ENCODE measurements around the gene CBFA2T2. TPM values are rescaled to one million over a fixed set of nuclear protein-coding genes. Genes with fewer than 3 reads are reported as not detected.

The CBFA2T2 gene
- total RNA-seq, 1 experiment from 2014 or later, result 16.3 TPM

DNA sequence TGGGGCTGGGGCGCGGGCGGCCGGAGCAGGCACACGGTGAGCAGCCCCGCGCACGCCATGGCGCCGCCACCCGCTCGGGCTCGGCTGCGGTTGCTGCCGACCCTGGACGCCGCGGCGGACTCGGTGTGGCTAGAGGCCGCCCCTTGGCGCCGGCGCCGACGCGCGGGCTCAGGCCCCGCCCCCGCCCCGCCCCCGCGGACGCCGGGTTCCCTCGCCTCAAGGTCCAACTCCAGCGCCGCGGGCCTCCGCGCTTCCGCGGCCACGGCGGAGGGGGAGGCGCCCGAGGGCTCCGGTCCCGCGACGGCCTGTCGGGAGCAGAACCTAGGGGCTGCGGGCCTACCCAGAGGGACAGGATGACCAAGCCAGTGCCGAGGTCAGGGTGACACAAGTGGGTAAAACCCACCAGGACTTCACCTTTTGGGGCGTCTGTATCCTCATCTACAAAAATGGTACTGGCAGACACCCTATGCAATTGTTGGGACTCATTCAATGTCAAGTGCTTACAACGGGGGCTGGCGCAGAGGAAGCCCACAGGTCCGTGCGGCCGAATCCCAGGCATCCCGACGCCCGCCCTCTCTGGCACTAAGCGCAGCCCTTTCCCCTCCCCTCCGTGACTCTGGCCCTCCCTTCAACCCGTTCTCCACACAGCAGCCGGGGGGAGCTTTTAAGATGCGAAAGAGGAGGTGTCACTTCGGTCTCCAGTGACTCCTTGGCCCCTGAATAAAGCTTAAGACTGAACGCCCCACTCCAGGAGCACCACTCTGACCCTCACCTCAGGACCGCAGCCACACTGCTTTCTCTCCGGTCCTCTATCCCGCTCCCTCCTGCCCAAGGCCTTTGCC lies 184.6 kb downstream of the CBFA2T2 start, which contains the start of gene NECAB3:
Gene NECAB3 (minus strand): TSS at position 135 of the 842 bp plus-strand sequence. CDS start 76 bp downstream, at position 59.
- no peak; the same call in 1 of the 2 replicates for TF ChIP-seq SIN3A (IDR thresholded peaks at IDR 0.05; ENCODE audit: borderline replicate concordance, insufficient read depth, low read depth, low read length)
- TF ChIP-seq POLR2AphosphoS5 (IDR thresholded peaks at IDR 0.05; ENCODE audit: low read depth, low read length), result peak; percentile 89
- Histone ChIP-seq H3K4me3 (ENCODE audit: low read depth in 2 of 2, low read length in 2 of 2) (peak within 1 kb of the TSS; percentile 74 to 76), H3K4me1 (ENCODE audit: control insufficient read depth, insufficient read depth, low read length) (peaks cover 24% of the 10 kb centered on the region), H3K27ac (ENCODE audit: low read length) (peak within 1 kb of the TSS; percentile 94), H3K27me3 (ENCODE audit: control insufficient read depth, insufficient read depth, low read length) (no peaks in the 10 kb centered on the region), H3K9me3 (ENCODE audit: control insufficient read depth, insufficient read depth, low read depth, low read length) (no peaks in the 10 kb centered on the region), H3K36me3 (ENCODE audit: control insufficient read depth, insufficient read depth, low read length) (peaks cover 6% of the 10 kb centered on the region; the same call in 1 of the 2 replicates)
- in situ Hi-C loops (cut with HindIII; ENCODE audit: low pct_unique_long_range_greater_than_20kb, low sequenced_read_pairs) (no loop called here), intact Hi-C loops (cut with micrococcal nuclease; ENCODE audit: unreplicated experiment) (no loop called here)
- BruUV-seq (replicated peaks), result no TSS peak
- POLR2A ChIA-PET, result interaction anchor here (0.6 kb wide), 1 partner anchor 112 kb away, joined by 4 read pairs; no protein-coding TSS in a partner anchor
- ATAC-seq, result peak; percentile 91
- CTCF ChIA-PET, result no interaction called here
- DNase-seq (ENCODE audit: low read depth, low spot score), result no peak

DNA sequence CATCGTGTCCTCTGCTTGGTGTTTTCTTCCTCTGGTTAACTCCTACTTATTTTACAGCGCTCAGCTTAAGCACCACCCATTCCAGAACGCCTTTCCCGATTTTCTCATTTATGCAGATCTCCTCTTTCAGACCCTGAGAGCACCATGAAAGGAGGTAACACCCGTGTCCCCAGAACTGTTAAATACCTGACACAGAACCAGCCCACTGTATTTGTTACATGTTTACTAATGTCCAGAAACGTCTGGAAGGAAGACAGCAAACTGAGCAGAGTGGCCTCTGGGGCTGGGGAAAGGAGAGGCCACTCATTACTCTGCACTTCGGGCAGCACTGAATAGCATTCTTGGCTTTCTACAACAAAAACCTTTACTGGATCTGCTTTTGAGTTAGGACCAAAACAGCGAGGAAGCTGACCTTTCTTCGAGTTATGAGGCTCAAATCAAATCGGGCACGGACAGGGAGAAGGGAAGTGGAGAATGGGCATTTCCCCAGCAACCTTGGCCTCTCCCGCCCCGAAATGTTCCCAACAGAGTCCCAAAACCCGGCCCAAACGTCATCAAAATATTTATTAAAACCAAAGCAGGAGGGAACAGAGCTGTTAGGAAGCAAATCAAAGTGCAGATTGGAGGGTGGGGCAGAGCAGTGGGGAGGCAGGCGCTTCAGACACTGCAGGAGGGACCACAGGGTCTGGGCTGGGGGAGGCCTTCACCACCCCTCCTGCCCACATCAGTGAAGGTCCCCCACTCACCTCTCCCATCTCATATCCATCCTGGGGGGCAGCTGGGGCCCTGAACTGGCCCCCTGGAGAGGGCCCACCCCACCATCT lies 185.5 kb downstream of the CBFA2T2 start:
- peak; percentile 11 for ATAC-seq
- POLR2A ChIA-PET, result interaction anchor here (0.6 kb wide), 1 partner anchor 111 kb away, joined by 4 read pairs; no protein-coding TSS in a partner anchor
- Histone ChIP-seq H3K4me3 (ENCODE audit: low read depth in 2 of 2, low read length in 2 of 2) (peak overlapping the region; percentile 60 to 74), H3K4me1 (ENCODE audit: control insufficient read depth, insufficient read depth, low read length) (peaks cover 24% of the 10 kb centered on the region), H3K36me3 (ENCODE audit: control insufficient read depth, insufficient read depth, low read length) (peaks cover 6% of the 10 kb centered on the region; the same call in 1 of the 2 replicates), H3K27me3 (ENCODE audit: control insufficient read depth, insufficient read depth, low read length) (no peaks in the 10 kb centered on the region), H3K27ac (ENCODE audit: low read length) (peak overlapping the region; percentile 94), H3K9me3 (ENCODE audit: control insufficient read depth, insufficient read depth, low read depth, low read length) (no peaks in the 10 kb centered on the region)
- CTCF ChIA-PET, result no interaction called here
- no peak for DNase-seq (ENCODE audit: low read depth, low spot score)
- no TSS peak for BruUV-seq (replicated peaks)
- TF ChIP-seq, protein P1, sequence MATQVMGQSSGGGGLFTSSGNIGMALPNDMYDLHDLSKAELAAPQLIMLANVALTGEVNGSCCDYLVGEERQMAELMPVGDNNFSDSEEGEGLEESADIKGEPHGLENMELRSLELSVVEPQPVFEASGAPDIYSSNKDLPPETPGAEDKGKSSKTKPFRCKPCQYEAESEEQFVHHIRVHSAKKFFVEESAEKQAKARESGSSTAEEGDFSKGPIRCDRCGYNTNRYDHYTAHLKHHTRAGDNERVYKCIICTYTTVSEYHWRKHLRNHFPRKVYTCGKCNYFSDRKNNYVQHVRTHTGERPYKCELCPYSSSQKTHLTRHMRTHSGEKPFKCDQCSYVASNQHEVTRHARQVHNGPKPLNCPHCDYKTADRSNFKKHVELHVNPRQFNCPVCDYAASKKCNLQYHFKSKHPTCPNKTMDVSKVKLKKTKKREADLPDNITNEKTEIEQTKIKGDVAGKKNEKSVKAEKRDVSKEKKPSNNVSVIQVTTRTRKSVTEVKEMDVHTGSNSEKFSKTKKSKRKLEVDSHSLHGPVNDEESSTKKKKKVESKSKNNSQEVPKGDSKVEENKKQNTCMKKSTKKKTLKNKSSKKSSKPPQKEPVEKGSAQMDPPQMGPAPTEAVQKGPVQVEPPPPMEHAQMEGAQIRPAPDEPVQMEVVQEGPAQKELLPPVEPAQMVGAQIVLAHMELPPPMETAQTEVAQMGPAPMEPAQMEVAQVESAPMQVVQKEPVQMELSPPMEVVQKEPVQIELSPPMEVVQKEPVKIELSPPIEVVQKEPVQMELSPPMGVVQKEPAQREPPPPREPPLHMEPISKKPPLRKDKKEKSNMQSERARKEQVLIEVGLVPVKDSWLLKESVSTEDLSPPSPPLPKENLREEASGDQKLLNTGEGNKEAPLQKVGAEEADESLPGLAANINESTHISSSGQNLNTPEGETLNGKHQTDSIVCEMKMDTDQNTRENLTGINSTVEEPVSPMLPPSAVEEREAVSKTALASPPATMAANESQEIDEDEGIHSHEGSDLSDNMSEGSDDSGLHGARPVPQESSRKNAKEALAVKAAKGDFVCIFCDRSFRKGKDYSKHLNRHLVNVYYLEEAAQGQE (IDR thresholded peaks at IDR 0.05; ENCODE audit: insufficient read depth in 1 of 2, low read depth in 2 of 2, low read length in 1 of 2), result no peak
- TF ChIP-seq POLR2AphosphoS5 (IDR thresholded peaks at IDR 0.05; ENCODE audit: low read depth, low read length) (no peak), TCF7L2 (IDR thresholded peaks at IDR 0.05; ENCODE audit: low read depth, low read length) (no peak), SIN3A (IDR thresholded peaks at IDR 0.05; ENCODE audit: borderline replicate concordance, insufficient read depth, low read depth, low read length) (no peak)
- TF ChIP-seq, protein P2, sequence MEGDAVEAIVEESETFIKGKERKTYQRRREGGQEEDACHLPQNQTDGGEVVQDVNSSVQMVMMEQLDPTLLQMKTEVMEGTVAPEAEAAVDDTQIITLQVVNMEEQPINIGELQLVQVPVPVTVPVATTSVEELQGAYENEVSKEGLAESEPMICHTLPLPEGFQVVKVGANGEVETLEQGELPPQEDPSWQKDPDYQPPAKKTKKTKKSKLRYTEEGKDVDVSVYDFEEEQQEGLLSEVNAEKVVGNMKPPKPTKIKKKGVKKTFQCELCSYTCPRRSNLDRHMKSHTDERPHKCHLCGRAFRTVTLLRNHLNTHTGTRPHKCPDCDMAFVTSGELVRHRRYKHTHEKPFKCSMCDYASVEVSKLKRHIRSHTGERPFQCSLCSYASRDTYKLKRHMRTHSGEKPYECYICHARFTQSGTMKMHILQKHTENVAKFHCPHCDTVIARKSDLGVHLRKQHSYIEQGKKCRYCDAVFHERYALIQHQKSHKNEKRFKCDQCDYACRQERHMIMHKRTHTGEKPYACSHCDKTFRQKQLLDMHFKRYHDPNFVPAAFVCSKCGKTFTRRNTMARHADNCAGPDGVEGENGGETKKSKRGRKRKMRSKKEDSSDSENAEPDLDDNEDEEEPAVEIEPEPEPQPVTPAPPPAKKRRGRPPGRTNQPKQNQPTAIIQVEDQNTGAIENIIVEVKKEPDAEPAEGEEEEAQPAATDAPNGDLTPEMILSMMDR (IDR thresholded peaks at IDR 0.05), result no peak
- intact Hi-C loops (cut with micrococcal nuclease; ENCODE audit: unreplicated experiment), result no loop called here
- in situ Hi-C loops (cut with HindIII; ENCODE audit: low pct_unique_long_range_greater_than_20kb, low sequenced_read_pairs), result no loop called here

Data from Panc1 (cell line).